HG03442 (cell line): Measurements from ENCODE around the gene HOXC9.

ENCODE experiments used
- ATAC-seq: cut with Tn5 transposase; IDR thresholded peaks from one replicate; pipeline ENCODE4 v1.9.1; 2021; ENCODE audit warnings: mild to moderate bottlenecking, moderate library complexity; ENCODE audit not compliant: unreplicated experiment

Gene HOXC9

DNA sequence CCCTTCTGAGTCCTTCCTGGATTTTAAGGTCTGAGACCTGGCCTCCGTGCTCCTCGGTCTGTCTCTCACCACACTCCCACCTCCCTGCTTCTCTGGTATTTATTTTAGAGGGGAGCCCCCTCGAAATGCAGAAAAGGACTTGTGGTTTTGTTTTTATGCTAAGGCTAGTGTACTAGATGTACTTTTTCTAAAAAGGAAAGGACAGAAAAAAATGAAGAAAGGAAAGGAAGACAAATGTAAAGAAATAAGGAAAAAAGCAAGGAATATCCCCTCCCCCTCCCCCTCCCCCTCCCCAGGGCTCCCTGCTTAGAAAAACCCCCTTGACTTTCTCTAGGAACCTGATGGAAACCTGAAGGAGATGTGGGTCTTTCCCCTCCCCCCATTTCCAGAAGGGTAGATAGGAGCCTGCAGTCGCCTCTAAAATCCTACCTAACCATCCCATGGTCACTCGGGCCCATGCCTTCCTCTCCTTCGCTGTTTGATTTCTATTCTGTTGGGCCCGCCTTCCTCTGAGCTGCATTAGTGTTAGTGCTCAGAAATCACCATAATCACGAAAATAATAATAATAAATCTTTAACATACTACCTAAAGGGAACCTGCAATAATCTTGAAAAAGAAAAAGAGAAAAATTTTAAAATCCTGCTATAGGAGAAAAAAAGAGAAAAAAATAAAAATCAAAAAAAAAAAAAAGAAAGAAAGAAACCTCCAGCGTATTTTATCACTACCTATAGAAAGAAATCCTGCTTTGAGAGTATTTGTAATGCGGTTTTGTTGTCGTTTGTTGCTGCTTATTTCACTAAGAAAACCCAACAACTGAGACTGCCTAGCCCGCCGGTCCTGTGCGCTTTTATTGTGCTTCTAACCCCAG, 11.9 kb downstream of the HOXC9 start:
- ATAC-seq: no peak

DNA sequence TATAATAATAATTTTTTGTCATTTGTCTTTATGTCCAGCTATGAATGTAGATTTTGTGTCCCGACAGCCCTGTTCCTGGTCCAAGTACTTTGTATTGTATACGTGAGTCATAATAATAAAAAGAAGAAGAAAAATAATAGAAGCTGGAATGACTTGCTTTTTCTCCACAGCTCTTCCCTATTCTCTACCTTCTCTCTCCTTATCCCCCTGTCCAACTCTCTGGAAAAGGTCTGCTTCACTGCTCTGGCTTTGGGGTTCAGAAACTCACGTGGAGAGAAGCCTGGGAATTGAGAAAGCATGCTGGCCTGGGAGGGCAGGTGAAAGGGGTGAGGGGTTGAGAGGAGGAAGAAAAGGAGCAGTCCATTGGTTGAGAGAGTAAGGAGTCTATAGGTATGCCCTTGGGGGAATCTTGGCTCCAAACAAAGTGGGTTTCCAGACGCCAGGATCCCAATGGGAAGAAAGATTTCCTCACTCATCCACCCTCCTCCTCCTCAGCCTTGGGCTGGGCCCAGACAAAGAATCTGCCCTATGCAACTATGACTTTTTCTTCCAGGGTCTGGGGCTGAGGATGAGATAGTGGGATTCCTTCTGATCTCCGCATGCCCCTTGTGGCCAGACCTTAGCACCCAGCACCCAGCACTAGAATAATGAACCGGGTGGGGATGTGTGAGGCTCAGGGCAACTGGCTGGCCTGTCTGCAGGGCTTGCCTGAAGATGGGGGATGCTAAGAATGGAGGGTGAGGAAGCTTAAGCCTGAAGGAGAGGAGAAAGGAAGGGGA, 12.9 kb downstream of the HOXC9 start:
- ATAC-seq: no peak

DNA sequence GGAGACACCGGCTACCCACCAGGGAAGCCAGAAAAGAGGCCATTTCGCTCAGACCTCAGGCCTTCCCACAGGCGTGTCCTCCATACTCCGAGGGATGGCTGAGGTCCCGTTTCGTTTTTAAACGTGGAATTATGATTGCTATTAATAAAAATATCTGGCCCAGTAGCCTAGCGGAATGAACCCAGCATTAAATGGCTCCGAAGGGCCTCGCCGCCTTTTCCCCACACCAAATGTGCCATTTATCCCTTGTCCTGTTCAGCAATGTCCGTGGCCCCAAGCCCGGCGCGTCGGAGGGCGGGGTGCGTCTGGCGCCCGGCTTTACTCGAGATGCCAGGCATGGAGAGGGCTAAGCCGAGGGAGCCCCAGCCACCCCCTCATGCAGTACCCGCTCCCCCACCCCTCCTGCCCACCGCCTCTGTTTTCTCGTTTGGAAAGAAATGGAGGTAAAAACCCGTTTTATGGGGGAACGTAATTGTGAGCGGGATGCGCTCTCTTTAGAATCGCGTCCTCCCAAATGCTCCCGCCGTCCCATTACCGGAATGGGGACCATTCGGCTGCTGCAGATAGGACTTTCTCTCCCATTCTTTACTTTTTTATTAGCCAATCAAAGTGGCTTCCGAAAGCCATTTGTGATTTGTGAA, 14.5 kb downstream of the HOXC9 start:
- no peak for ATAC-seq

GRCh38 chr12:54015018-54015931, 15.3 kb downstream of the HOXC9 start:
- ATAC-seq: no peak

DNA sequence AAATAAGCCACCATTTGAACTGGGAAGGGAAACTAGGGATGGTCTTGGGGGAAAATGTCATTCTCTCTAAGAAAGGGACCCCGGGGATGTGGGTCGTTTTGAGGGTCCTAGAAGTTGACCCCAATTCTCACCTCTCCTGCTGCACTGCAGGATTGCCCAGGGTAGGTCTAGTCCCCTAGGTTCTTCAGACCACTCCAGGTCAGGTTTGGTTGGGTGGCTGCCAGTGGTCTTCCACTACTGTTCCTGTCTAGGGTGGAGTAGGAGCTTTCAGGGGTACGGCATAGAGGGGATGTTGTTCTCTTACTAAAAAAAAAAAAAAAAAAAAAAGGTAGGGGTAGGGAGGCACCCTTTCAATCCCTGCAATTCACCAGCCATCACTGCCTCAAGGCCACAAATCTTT, 16.1 kb downstream of the HOXC9 start:
- no peak for ATAC-seq

- ATAC-seq: no peak
Observed at GRCh38 chr12:54016478-54016964, 16.6 kb downstream of the HOXC9 start.

- peak; percentile 12 for ATAC-seq
Observed at GRCh38 chr12:54017027-54017788, 17.2 kb downstream of the HOXC9 start.

- ATAC-seq: peak; percentile 80
Observed at GRCh38 chr12:54017878-54018467, 18.0 kb downstream of the HOXC9 start.

- ATAC-seq: no peak
Observed at GRCh38 chr12:54018468-54018984, 18.6 kb downstream of the HOXC9 start.

DNA sequence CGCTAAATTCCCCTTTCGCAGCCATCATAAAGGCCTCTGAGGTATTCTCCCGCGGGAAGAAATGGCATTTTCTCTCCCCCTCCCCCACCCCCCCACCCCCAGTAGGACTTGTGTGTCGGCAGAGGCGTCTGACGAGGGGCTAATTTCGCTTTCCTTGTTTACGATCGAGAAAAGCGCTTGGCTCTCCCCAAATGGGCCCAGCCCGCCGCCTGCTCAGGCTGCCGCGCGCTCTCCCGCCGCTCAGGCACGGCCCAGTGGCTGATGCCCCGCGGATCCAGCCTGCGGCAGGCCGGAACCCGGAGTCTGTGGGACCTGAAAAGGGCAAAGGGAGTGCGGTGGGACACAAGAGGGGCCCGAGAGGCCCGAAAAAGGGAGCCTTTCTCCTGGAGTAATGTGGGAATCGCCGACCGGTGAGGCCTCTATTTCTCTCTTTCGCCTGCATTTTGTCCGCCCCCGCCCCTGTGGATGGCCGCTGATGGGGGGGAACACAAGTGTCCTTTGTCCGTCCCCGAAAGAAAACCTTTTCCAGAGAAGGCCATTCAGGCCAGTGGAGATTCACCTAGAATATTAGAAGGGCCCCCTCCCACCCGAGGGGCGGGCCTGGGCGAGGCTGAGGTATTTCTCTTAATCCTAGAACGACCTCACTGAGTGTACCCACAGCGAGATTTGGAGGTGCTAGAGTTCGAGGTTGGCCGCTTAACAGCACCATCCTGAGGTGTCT, 19.3 kb downstream of the HOXC9 start:
- no peak for ATAC-seq

GRCh38 chr12:54019924-54020590, 20.1 kb downstream of the HOXC9 start:
- no peak for ATAC-seq

GRCh38 chr12:54020591-54021405, 20.8 kb downstream of the HOXC9 start:
- no peak for ATAC-seq

- ATAC-seq: no peak
Observed at GRCh38 chr12:54021432-54022013, 21.6 kb downstream of the HOXC9 start.

- ATAC-seq: no peak
Observed at GRCh38 chr12:54022960-54023884, 23.3 kb downstream of the HOXC9 start.

- no peak for ATAC-seq
Observed at GRCh38 chr12:54024127-54024526, 24.2 kb downstream of the HOXC9 start.
